Epidermal melanocyte (primary cell): ENCODE data around the gene NBPF15.
"Not testable (repeated sequence)": the region's sequence is repeated elsewhere in the genome, so short reads cannot be mapped to it uniquely, and the experiment has no call there.

Experiments
- DNase-seq: peaks from one replicate; pipeline ENCODE4 v3.0.0; 2011; ENCODE audit warnings: low spot score; ENCODE audit not compliant: insufficient read length

Gene NBPF15

GRCh38 chr1:144461136-144461759, at the start of gene NBPF15:
Gene NBPF15, minus strand, starts transcription at chr1:144461669. Its CDS starts 21,666 bp downstream, at chr1:144440003.
- not testable (repeated sequence) for DNase-seq

- not testable (repeated sequence) for DNase-seq
Measured at GRCh38 chr1:144496429-144496828, 35.0 kb upstream of the NBPF15 start.

DNA sequence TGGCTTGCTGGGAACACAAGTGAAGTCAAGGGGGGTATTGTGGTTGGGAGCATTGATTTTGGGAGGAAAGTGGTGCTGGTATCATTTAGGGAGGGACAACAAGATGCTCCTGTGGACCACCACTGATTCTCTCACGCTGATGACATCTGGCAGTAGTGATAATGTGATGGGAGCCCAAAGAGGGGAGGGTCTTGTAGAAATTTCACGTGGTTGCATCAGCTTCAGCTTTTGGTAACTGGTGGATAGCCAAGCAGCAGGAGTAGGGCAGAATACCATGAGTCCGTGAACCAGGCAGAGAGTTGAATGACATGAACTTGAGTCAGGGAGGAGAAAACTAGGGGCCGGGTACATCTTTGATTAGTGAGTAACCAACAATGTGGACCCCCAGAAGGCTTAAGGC, 32.7 kb upstream of the NBPF15 start:
- not testable (repeated sequence) for DNase-seq

DNA sequence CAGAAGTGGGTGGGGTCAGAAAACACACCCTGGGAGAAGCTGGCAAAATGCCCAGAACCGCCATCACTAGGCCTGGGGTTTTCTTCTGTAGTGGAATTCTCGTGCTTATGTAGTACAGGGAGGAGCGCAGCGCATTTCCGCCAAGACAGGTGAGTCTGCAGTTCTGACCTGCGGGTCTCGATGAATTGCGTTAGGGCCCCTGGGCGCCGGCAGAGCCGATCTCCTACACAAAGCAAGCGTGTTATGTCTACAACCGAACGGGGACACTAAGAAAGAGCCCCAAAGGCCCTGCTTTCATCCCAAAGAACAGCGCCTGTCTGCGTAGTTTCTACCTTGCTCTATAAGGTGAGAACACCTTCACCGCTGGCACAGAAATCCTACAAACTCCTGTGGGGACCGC, 28.9 kb upstream of the NBPF15 start:
- DNase-seq = not testable (repeated sequence)

- DNase-seq = not testable (repeated sequence)
Measured at GRCh38 chr1:144487002-144487401, 25.5 kb upstream of the NBPF15 start.

DNA sequence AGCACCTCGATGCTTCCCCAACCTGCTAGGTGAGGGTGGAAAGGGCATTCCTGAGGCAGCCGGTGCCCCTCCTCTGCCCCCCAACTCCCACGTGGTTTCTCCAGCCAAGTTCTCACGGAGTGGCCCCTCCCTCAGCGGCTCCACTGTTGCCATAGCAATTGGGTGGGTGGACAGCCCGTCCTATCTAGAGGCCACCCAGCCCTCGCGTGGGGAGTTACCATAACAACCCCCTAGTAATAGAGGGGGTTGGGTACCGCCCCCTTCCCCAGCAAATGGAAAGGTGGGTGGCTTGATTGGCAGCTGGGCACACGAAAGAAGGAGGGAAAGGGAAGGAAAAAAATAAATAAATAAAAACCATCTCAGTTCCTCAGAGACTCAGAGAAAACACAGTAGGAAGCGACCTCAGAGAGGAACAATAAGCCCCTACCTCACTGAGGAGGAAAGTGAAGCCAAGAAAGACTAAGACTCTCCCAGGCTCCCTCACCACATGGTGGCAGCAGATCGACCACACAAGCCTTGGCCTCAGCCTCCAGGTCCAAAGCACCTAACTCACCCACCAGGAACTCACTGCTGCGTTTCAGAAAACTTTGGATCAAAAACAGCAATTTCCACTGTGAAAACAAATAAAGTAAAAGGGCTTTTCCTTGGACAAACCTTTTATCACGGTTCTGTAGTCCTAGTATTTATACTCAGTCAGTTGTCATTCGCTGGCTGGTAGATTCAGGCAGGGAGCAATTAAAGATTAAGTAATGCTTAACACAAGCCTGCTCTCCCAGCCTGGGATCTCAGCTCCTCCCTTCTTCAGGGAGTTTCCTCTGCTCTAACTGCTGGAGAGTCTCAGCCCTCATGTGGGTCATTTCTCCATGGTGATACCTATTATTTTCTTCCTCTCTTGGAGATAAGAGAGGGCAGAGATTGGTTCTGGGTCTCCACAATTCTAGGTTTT, 23.9 kb upstream of the NBPF15 start:
- not testable (repeated sequence) for DNase-seq

DNA sequence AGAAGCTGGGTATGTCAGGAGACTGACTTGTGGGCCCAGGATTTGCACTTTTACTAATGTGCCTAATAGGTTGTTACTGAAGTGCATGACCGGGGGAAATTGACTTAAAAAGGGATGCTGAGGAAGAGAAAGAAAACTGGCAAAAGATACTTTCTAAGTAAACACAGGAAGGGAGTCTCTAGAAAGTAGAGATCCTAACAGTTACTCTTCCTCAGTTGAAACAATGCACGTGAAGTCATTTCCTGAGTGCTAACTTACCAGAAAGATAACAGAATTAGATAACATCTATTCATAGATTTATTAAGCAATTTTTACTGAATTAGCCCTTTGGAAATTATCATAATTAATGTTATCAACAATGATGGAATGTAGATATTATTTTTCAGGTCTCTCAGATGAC, 12.4 kb upstream of the NBPF15 start:
- DNase-seq = not testable (repeated sequence)

- not testable (repeated sequence) for DNase-seq
Measured at GRCh38 chr1:144471434-144471833, 10.0 kb upstream of the NBPF15 start.

DNA sequence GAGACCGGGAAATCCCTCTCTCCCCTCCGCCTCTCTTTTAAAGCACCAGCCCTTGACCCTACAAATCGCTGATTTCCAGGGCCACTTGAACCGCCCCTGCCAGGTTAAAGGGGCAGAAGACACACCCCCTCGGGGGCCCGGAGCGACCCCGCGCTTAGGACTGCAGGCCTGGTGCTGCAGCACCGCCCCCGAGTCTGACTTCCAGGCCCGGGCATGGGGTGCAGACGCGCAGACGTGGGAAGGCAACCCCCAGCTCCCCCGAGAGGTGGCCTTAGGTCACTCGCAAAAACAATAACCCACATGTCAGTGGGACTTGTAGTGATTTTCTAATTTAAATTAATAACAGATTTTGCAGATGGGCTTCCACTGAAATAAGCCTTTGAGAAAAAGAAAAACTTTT, 309 bp upstream of the NBPF15 start:
- DNase-seq = not testable (repeated sequence)

DNA sequence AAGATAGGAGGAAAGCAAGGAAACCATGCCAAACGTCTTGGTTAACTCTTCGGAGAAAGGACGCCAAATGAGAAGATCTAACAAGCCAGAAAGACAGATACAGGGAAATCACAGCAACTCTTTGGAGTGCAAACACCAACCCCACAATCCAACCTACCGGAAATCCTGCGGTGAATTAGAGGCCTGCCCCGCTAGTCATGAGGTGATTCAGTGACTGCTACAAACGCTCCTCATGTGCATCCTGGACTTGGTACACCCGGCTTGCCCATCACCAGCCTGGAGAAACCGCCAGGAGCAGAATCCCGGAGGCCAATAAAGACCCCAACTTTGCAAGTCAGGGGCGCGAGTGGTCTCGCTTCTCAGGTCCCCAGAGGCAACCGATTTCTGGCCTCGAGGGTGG, 783 bp downstream of the NBPF15 start:
- not testable (repeated sequence) for DNase-seq

DNA sequence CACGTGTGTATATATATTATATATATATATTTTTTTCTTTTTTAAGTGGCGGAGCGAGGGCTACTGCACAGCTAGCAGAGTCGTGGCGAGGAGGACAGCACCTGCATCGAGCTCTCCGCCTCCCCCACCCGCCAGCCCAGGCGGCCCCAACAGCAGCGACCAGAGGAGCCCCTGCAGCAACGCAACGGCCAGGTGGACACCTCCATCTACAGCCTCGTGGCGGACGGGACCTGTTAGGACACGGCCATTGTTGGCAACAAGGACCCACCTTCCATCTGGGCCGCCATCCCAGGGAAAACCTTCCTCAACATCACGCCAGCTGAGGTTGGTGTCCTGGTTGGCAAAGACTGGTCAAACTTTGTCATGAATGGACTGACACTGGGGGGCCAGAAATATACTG, 19.1 kb downstream of the NBPF15 start:
- not testable (repeated sequence) for DNase-seq

DNA sequence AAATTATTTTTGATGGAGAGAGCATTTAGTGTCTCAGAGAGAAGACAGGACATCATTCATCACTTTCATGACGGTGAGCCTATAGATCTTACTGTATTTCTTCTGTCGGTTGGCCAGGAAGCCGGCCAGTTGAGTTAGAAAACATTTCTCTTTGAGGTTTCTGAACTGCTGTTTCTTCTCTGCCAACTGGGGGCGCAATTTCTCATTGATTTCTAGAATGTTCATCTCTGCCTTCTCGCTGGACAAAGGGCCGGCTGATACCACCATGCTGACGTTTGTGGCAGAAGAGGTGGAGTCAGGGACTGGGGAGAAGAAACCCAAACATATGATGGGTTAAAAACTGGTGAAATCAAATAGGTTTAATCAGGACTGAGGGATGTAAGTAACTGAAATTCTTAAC, 21.7 kb downstream of the NBPF15 start:
- not testable (repeated sequence) for DNase-seq

DNA sequence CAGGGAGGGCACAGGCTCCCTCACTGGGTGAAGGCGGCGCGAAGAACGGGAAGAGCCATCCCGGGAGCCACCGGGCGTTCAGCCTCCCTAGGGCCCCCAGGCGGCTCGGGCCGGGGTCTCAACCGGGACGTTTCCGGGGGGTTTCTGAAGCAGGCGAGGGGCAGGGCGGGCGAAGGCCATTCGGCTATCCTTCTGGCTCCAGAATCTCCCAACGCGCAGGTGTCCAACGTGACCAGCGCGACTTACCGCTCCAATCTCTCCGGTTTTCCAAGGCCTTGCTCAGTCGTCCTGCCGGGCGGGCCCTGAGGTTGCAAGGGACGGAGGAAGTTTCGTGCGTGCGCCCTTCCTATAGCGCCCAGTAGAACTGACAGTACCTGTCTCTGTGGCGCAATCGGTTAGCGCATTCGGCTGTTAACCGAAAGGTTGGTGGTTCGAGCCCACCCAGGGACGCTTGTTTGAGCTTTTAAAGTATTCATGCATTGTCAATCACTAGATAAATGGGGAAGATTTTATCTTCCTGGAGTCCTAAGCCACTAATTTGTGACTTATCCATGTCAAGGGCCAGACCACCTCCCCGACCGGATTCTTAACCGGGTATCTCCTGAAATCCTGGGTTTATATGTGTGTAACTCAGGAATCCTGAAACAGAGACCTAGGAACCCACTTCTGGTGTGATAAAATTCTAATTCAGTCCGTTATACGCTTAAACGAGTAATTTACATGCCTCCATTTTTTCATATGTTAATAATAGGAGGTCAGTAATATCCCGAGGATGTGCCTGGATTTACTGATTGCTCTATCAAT, 42.4 kb downstream of the NBPF15 start:
- not testable (repeated sequence) for DNase-seq

- DNase-seq = not testable (repeated sequence)
Measured at GRCh38 chr1:144413404-144414118, 47.9 kb downstream of the NBPF15 start.

DNA sequence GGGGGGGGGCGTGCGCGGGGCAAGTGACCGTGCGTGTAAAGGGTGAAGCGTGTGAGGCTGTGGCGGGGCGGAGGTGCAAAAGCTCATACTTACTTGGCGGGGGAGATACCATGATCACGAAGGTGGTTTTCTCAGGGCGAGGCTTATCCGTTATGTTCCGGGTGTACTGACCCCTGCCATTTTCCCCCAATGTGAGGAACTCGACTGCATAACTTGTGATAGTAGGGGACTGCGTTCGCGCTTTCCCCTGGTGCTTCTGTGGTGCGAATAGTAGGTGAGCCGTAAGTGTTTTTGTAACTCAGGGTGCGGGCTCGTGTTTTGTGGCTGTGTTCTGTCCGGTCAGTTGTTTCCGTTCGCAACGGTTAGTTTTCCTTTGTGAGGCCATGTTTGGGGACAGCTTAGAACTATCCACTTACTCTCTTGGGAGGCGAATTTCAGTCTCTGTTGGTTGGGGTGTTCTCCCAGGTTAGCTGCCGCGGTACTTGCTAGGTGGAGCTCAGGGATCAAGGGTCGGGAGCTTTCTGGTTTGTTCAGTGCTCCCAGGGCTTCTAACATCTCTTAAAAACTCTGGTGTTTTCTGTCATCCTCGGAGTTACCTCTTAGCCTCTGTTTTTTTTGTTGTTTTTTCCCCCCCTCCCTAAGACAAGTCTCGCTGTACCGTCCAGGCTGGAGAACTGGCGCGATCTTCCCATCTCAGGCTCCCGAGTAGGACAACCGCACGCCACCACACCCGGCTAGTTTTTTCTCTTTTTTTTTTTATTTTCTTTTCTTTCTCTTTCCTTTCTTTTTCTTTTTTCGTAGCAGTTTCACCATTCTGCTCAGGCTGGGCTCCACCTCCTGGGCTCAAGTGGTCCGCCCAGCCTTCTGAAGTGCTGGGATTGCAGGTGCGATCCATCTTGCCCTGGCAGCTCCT, 48.7 kb downstream of the NBPF15 start:
- peak; percentile 32 for DNase-seq

DNA sequence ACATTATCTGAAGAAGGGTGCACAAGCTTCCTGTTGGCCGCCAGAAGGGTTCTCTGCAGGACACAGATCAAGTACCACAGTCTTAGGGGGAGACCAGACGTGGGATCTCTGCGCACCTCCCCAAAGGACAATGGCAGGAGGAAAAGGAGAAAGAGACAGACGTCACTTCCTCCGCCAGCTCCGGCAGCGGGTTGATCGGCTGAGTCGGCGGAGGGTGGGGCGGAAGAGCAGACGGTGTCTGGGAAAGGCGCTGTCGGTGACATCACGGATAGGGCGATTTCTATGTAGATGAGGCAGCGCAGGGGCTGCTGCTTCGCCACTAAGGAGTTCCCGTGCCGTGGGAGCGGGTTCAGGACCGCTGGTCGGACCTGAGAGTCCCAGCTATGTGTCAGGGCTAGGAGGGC, 49.4 kb downstream of the NBPF15 start:
- DNase-seq = not testable (repeated sequence)

GRCh38 chr1:144402807-144403206, 58.7 kb downstream of the NBPF15 start:
- not testable (repeated sequence) for DNase-seq

DNA sequence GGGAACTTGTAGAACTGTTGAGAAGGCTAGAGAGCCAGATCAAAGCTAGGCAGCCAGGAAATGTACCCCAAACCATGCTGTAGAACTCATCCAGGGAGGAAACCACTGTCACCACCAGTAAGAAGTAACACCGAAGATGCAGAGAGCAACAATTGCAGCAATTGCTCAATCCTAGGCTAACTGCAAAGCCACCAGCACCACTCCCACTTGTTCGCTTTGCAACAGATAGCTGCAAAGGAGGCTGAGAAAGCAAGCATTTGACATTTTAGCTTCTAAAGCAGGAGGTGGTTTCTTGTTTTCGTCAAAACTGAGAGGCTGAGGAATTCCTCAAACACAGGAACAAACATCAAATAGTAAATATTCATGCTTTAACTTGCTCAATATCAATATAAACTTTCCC, 89.8 kb downstream of the NBPF15 start:
- not testable (repeated sequence) for DNase-seq
